Suprapubic skin (tissue), 4 donors: Measurements from ENCODE around the gene TMCC1.

ENCODE experiments used
- CTCF ChIP-seq, 2 donors: fragments of 200-600 bp in 1 of 2; fragments of 450-650 bp in 1 of 2; sonication (generic) in 1 of 2; IDR thresholded peaks; one replicate each; pipeline ENCODE4 v1.5.1; 2016 to 2019; ENCODE audit warnings: antibody characterized with exemption in 2 of 2, mild to moderate bottlenecking in 1 of 2, moderate library complexity in 1 of 2
- EP300 ChIP-seq: sonication (generic); formaldehyde crosslinking; IDR thresholded peaks from one replicate; pipeline ENCODE4 v1.6.1; 2017; ENCODE audit warnings: antibody characterized with exemption
- POLR2A ChIP-seq, 2 donors: fragments of 450-650 bp; IDR thresholded peaks; one replicate each; pipeline ENCODE4 v1.6.1; 2017; ENCODE audit warnings: antibody characterized with exemption in 2 of 2, mild to moderate bottlenecking in 2 of 2, moderate library complexity in 2 of 2
- POLR2AphosphoS5 ChIP-seq, 3 donors: sonication (generic); formaldehyde crosslinking; IDR thresholded peaks; one replicate each; pipeline ENCODE4 v1.6.1; 2017; ENCODE audit warnings: antibody characterized with exemption in 3 of 3

- TF ChIP-seq CTCF (IDR thresholded peaks at IDR 0.05) (no peak), POLR2A (IDR thresholded peaks at IDR 0.05) (no peak), EP300 (no peak), POLR2AphosphoS5 (IDR thresholded peaks at IDR 0.05) (no peak)
These were observed 274.4 kb downstream of the TMCC1 start for GRCh38 chr3:129618901-129619671.
